ENCODE measurements around the gene CNTF.

The CNTF gene

GRCh38 chr11:58637371-58637770 is 14.9 kb downstream of the CNTF start:
- Histone ChIP-seq H3K36me3 (ENCODE audit: control insufficient read depth, insufficient read depth, low read length) (no peaks in the 10 kb centered on the region), H3K4me1 (ENCODE audit: control insufficient read depth, insufficient read depth, low read length) (no peaks in the 10 kb centered on the region), H3K9ac (ENCODE audit: low read length) (no peak overlapping the region), H3K27me3 (ENCODE audit: control insufficient read depth, insufficient read depth, low read length) (no peaks in the 10 kb centered on the region), H3K4me3 (ENCODE audit: low read length) (no peak overlapping the region), H3K9me3 (ENCODE audit: control insufficient read depth, low read length) (no peaks in the 10 kb centered on the region)

- H3K9ac ChIP-seq (ENCODE audit: low read length): no peak overlapping the region
These were observed 16.6 kb downstream of the CNTF start for GRCh38 chr11:58639103-58639502.

GRCh38 chr11:58639669-58640068 is 17.2 kb downstream of the CNTF start:
- Histone ChIP-seq H3K4me3 (ENCODE audit: low read length) (no peak overlapping the region), H3K36me3 (ENCODE audit: control insufficient read depth, insufficient read depth, low read length) (no peaks in the 10 kb centered on the region), H3K9me3 (ENCODE audit: control insufficient read depth, low read length) (no peaks in the 10 kb centered on the region), H3K4me1 (ENCODE audit: control insufficient read depth, insufficient read depth, low read length) (no peaks in the 10 kb centered on the region), H3K27me3 (ENCODE audit: control insufficient read depth, insufficient read depth, low read length) (no peaks in the 10 kb centered on the region), H3K9ac (ENCODE audit: low read length) (no peak overlapping the region)

More at GRCh38 chr11:58639103-58639502, 16.6 kb downstream of the CNTF start:
- Histone ChIP-seq H3K4me1 (ENCODE audit: control insufficient read depth, insufficient read depth, low read length) (no peaks in the 10 kb centered on the region), H3K27me3 (ENCODE audit: control insufficient read depth, insufficient read depth, low read length) (no peaks in the 10 kb centered on the region), H3K9me3 (ENCODE audit: control insufficient read depth, low read length) (no peaks in the 10 kb centered on the region), H3K4me3 (ENCODE audit: low read length) (no peak overlapping the region), H3K36me3 (ENCODE audit: control insufficient read depth, insufficient read depth, low read length) (no peaks in the 10 kb centered on the region)

- H3K36me3 ChIP-seq (ENCODE audit: control insufficient read depth, insufficient read depth, low read length): no peaks in the 10 kb centered on the region
- H3K4me1 ChIP-seq (ENCODE audit: control insufficient read depth, insufficient read depth, low read length): no peaks in the 10 kb centered on the region
- no peak overlapping the region for H3K9ac ChIP-seq (ENCODE audit: low read length)
- no peaks in the 10 kb centered on the region for H3K27me3 ChIP-seq (ENCODE audit: control insufficient read depth, insufficient read depth, low read length)
- H3K4me3 ChIP-seq (ENCODE audit: low read length): no peak overlapping the region
- H3K9me3 ChIP-seq (ENCODE audit: control insufficient read depth, low read length): no peaks in the 10 kb centered on the region
These were observed 18.0 kb downstream of the CNTF start for GRCh38 chr11:58640386-58641023.

- Histone ChIP-seq H3K4me3 (ENCODE audit: low read length) (no peak overlapping the region), H3K36me3 (ENCODE audit: control insufficient read depth, insufficient read depth, low read length) (no peaks in the 10 kb centered on the region), H3K9me3 (ENCODE audit: control insufficient read depth, low read length) (no peaks in the 10 kb centered on the region), H3K4me1 (ENCODE audit: control insufficient read depth, insufficient read depth, low read length) (no peaks in the 10 kb centered on the region), H3K27me3 (ENCODE audit: control insufficient read depth, insufficient read depth, low read length) (no peaks in the 10 kb centered on the region), H3K9ac (ENCODE audit: low read length) (no peak overlapping the region)
These were observed 18.9 kb downstream of the CNTF start for GRCh38 chr11:58641341-58641740.

- Histone ChIP-seq H3K4me1 (ENCODE audit: control insufficient read depth, insufficient read depth, low read length) (no peaks in the 10 kb centered on the region), H3K9ac (ENCODE audit: low read length) (no peak overlapping the region), H3K9me3 (ENCODE audit: control insufficient read depth, low read length) (no peaks in the 10 kb centered on the region), H3K4me3 (ENCODE audit: low read length) (no peak overlapping the region), H3K36me3 (ENCODE audit: control insufficient read depth, insufficient read depth, low read length) (no peaks in the 10 kb centered on the region), H3K27me3 (ENCODE audit: control insufficient read depth, insufficient read depth, low read length) (no peaks in the 10 kb centered on the region)
These were observed 19.5 kb downstream of the CNTF start for GRCh38 chr11:58641803-58642581.

- no peaks in the 10 kb centered on the region for H3K4me1 ChIP-seq (ENCODE audit: control insufficient read depth, insufficient read depth, low read length)
- H3K36me3 ChIP-seq (ENCODE audit: control insufficient read depth, insufficient read depth, low read length): no peaks in the 10 kb centered on the region
- no peak overlapping the region for H3K4me3 ChIP-seq (ENCODE audit: low read length)
- no peaks in the 10 kb centered on the region for H3K27me3 ChIP-seq (ENCODE audit: control insufficient read depth, insufficient read depth, low read length)
- no peak overlapping the region for H3K9ac ChIP-seq (ENCODE audit: low read length)
- no peaks in the 10 kb centered on the region for H3K9me3 ChIP-seq (ENCODE audit: control insufficient read depth, low read length)
These were observed 23.4 kb downstream of the CNTF start for GRCh38 chr11:58645854-58646253.

GRCh38 chr11:58647141-58647699 is 24.8 kb downstream of the CNTF start:
- H3K4me3 ChIP-seq (ENCODE audit: low read length): no peak overlapping the region
- no peaks in the 10 kb centered on the region for H3K27me3 ChIP-seq (ENCODE audit: control insufficient read depth, insufficient read depth, low read length)
- no peaks in the 10 kb centered on the region for H3K4me1 ChIP-seq (ENCODE audit: control insufficient read depth, insufficient read depth, low read length)
- H3K36me3 ChIP-seq (ENCODE audit: control insufficient read depth, insufficient read depth, low read length): no peaks in the 10 kb centered on the region
- H3K9me3 ChIP-seq (ENCODE audit: control insufficient read depth, low read length): no peaks in the 10 kb centered on the region
- H3K9ac ChIP-seq (ENCODE audit: low read length): no peak overlapping the region

- H3K27me3 ChIP-seq (ENCODE audit: control insufficient read depth, insufficient read depth, low read length): no peaks in the 10 kb centered on the region
- no peak overlapping the region for H3K4me3 ChIP-seq (ENCODE audit: low read length)
- no peak overlapping the region for H3K9ac ChIP-seq (ENCODE audit: low read length)
- H3K9me3 ChIP-seq (ENCODE audit: control insufficient read depth, low read length): no peaks in the 10 kb centered on the region
- H3K4me1 ChIP-seq (ENCODE audit: control insufficient read depth, insufficient read depth, low read length): no peaks in the 10 kb centered on the region
- no peaks in the 10 kb centered on the region for H3K36me3 ChIP-seq (ENCODE audit: control insufficient read depth, insufficient read depth, low read length)
These were observed 25.4 kb downstream of the CNTF start for GRCh38 chr11:58647866-58648265.

- H3K4me1 ChIP-seq (ENCODE audit: control insufficient read depth, insufficient read depth, low read length): peaks cover 5% of the 10 kb centered on the region
- no peaks in the 10 kb centered on the region for H3K27me3 ChIP-seq (ENCODE audit: control insufficient read depth, insufficient read depth, low read length)
- H3K4me3 ChIP-seq (ENCODE audit: low read length): no peak overlapping the region
- H3K9ac ChIP-seq (ENCODE audit: low read length): no peak overlapping the region
- H3K36me3 ChIP-seq (ENCODE audit: control insufficient read depth, insufficient read depth, low read length): no peaks in the 10 kb centered on the region
- no peaks in the 10 kb centered on the region for H3K9me3 ChIP-seq (ENCODE audit: control insufficient read depth, low read length)
These were observed 27.2 kb downstream of the CNTF start for GRCh38 chr11:58649623-58650022.

- H3K4me3 ChIP-seq (ENCODE audit: low read length): no peak overlapping the region
- H3K27me3 ChIP-seq (ENCODE audit: control insufficient read depth, insufficient read depth, low read length): no peaks in the 10 kb centered on the region
- no peak overlapping the region for H3K9ac ChIP-seq (ENCODE audit: low read length)
- H3K9me3 ChIP-seq (ENCODE audit: control insufficient read depth, low read length): no peaks in the 10 kb centered on the region
- H3K36me3 ChIP-seq (ENCODE audit: control insufficient read depth, insufficient read depth, low read length): no peaks in the 10 kb centered on the region
- H3K4me1 ChIP-seq (ENCODE audit: control insufficient read depth, insufficient read depth, low read length): peaks cover 5% of the 10 kb centered on the region
These were observed 28.0 kb downstream of the CNTF start for GRCh38 chr11:58650496-58650895.

GRCh38 chr11:58652726-58653280 is 30.3 kb downstream of the CNTF start:
- Histone ChIP-seq H3K9ac (ENCODE audit: low read length) (no peak overlapping the region), H3K4me1 (ENCODE audit: control insufficient read depth, insufficient read depth, low read length) (peaks cover 5% of the 10 kb centered on the region), H3K4me3 (ENCODE audit: low read length) (no peak overlapping the region), H3K36me3 (ENCODE audit: control insufficient read depth, insufficient read depth, low read length) (no peaks in the 10 kb centered on the region), H3K9me3 (ENCODE audit: control insufficient read depth, low read length) (no peaks in the 10 kb centered on the region), H3K27me3 (ENCODE audit: control insufficient read depth, insufficient read depth, low read length) (no peaks in the 10 kb centered on the region)
